ENCODE data around the gene MYO16.

MYO16 gene

GRCh38 chr13:108768035-108768434, 138.6 kb downstream of the MYO16 start:
- TF ChIP-seq CTCF (IDR thresholded peaks at IDR 0.05): no peak
- H3K36me3 Mint-ChIP-seq (ENCODE audit: low read depth): no peaks in the 10 kb centered on the region
- no peak overlapping the region for H3K4me3 Mint-ChIP-seq
- H3K9me3 Mint-ChIP-seq: no peaks in the 10 kb centered on the region
- DNase-seq: no peak
- peaks cover 4% of the 10 kb centered on the region for H3K4me1 Mint-ChIP-seq
- H3K27me3 Mint-ChIP-seq (ENCODE audit: low read depth, poor library complexity): no peaks in the 10 kb centered on the region
- H3K27ac Mint-ChIP-seq: no peak overlapping the region

DNA sequence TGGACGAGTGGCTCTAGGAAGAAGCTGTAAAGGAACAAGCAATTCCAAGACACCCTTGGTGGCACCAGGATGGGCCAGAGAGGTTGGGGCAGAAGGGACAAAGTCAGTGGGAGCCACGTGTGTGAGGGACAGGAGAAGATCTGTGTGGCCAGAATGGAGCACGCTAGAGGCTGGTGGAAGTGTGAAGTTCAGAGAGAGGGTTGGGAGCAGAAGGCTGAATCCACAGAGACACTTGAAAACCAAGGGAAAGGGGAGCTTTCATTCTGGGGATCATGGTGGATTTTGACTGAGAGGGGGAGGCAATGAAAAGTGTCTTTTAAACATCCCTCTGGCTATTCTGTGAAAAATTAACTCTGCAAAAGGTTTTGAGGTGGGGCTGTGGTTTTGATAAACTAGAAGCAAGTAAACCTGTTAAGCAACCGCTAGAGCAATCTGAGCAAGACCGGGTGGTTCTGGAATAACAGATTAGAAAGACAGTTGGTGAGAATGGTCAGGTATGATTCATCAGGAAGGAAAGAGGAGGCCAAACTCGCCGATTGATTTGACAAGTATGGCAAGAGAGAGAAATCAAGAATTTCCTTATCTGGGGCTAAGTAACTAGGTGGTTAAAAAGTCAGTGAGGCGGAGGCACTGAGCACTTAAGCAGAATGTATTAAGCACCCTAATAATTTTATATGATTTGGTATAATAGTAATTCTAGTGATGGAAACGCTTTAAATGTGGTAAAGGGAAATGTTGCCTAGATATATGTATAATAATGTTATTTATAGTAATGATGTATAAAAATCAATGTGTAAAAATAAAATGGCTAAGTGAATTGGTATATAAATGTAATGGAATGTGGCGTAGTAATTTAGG, 140.0 kb downstream of the MYO16 start:
- Mint-ChIP-seq H3K27me3 (ENCODE audit: low read depth, poor library complexity) (no peaks in the 10 kb centered on the region), H3K27ac (no peak overlapping the region), H3K36me3 (ENCODE audit: low read depth) (no peaks in the 10 kb centered on the region), H3K4me1 (peaks cover 4% of the 10 kb centered on the region), H3K4me3 (no peak overlapping the region), H3K9me3 (no peaks in the 10 kb centered on the region)
- TF ChIP-seq CTCF (IDR thresholded peaks at IDR 0.05): no peak
- no peak for DNase-seq

GRCh38 chr13:108775597-108775996, 146.2 kb downstream of the MYO16 start:
- Mint-ChIP-seq H3K4me3 (no peak overlapping the region), H3K9me3 (no peaks in the 10 kb centered on the region)
- TF ChIP-seq CTCF (IDR thresholded peaks at IDR 0.05): no peak

GRCh38 chr13:108776650-108777049, 147.2 kb downstream of the MYO16 start:
- H3K27ac Mint-ChIP-seq: no peak overlapping the region
- H3K9me3 Mint-ChIP-seq: peaks cover 9% of the 10 kb centered on the region

More at GRCh38 chr13:108775597-108775996, 146.2 kb downstream of the MYO16 start:
- H3K36me3 Mint-ChIP-seq (ENCODE audit: low read depth): no peaks in the 10 kb centered on the region
- no peaks in the 10 kb centered on the region for H3K27me3 Mint-ChIP-seq (ENCODE audit: low read depth, poor library complexity)
- DNase-seq: no peak
- peaks cover 23% of the 10 kb centered on the region for H3K4me1 Mint-ChIP-seq
- no peak overlapping the region for H3K27ac Mint-ChIP-seq

DNA sequence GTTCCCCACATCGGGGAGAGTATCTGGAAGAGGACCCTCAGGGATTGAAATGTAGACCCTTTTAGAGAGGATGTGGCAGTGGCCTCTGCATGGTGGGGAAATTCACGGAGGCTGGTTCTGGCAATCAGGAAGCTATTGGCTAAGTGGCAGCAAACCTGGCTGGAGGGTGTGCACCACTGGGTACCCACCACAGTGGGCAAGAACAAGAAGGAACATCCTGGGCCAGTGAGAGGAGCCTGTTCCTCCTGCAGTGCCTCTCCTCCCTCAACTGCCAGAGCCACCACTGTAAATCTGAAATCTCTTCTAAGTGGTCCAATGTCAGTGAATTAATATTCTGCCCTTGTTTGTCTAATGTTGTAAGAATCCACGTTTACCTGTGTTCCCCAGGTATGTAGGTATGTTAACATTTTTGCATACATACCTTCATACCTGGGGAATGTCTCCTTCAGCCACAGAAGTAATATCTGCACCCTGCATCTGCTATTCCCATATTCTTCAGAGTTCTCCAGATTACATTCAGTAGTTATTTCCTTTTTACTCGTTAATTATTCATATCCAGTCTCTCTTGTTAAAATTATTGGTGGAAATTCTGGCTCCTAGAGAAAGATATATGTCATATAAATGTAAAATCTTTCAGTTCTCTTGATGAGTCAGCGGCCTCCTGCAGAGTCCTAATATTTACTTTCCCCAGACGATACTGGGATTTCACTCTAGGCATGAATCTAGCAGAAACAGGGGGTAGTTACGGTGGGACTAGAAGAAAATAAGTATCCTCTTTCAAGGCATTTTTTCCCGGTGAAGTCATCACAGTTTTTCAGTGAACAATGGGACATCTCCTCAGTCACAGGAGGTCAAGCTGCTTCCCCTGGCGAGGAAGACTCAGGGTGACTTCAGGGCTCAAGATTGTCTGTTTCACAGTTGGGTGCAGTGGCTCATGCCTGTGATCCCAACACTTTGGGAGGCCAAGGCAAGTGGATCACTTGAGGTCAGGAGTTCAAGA, 148.3 kb downstream of the MYO16 start:
- peaks cover 6% of the 10 kb centered on the region for H3K36me3 Mint-ChIP-seq (ENCODE audit: low read depth)

More at GRCh38 chr13:108776650-108777049, 147.2 kb downstream of the MYO16 start:
- H3K4me1 Mint-ChIP-seq: peaks cover 23% of the 10 kb centered on the region
- no peaks in the 10 kb centered on the region for H3K36me3 Mint-ChIP-seq (ENCODE audit: low read depth)
- no peak overlapping the region for H3K4me3 Mint-ChIP-seq
- H3K27me3 Mint-ChIP-seq (ENCODE audit: low read depth, poor library complexity): no peaks in the 10 kb centered on the region
- DNase-seq: no peak
- TF ChIP-seq CTCF (IDR thresholded peaks at IDR 0.05): no peak

More for the DNA sequence above, 148.3 kb downstream of the MYO16 start:
- H3K9me3 Mint-ChIP-seq: peaks cover 19% of the 10 kb centered on the region
- no peak overlapping the region for H3K4me3 Mint-ChIP-seq
- no peak for TF ChIP-seq CTCF (IDR thresholded peaks at IDR 0.05)
- no peaks in the 10 kb centered on the region for H3K27me3 Mint-ChIP-seq (ENCODE audit: low read depth, poor library complexity)
- peaks cover 23% of the 10 kb centered on the region for H3K4me1 Mint-ChIP-seq
- DNase-seq: peak; percentile 6
- H3K27ac Mint-ChIP-seq: peak overlapping the region; percentile 91

All from nephron progenitor cell (in vitro differentiated cells).